HS-5 (cell line): Measurements from ENCODE around the gene OR52A5.
"Not testable (repeated sequence)": the region's sequence is repeated elsewhere in the genome, so short reads cannot be mapped to it uniquely, and the experiment has no call there.

Experiments
- DNase-seq: peaks from one replicate; pipeline ENCODE4 v3.0.0-alpha.2; 2012; ENCODE audit warnings: low read depth

OR52A5 gene

GRCh38 chr11:5137996-5138395 is at the start of gene OR52A5:
OR52A5 (minus strand) TSS chr11:5138356; CDS start chr11:5132642, 5,714 bp downstream.
- no peak for DNase-seq

- DNase-seq: no peak
Observed at GRCh38 chr11:5178046-5178837, 40.1 kb upstream of the OR52A5 start.

- DNase-seq: no peak
Observed at GRCh38 chr11:5174934-5175333, 36.8 kb upstream of the OR52A5 start.

- DNase-seq: no peak
Observed at GRCh38 chr11:5171856-5172255, 33.7 kb upstream of the OR52A5 start.

GRCh38 chr11:5165898-5166297 is 27.7 kb upstream of the OR52A5 start:
- DNase-seq: not testable (repeated sequence)

- not testable (repeated sequence) for DNase-seq
Observed at GRCh38 chr11:5164807-5165206, 26.7 kb upstream of the OR52A5 start.

GRCh38 chr11:5161045-5161444 is 22.9 kb upstream of the OR52A5 start:
- not testable (repeated sequence) for DNase-seq

GRCh38 chr11:5160217-5160616 is 22.1 kb upstream of the OR52A5 start:
- DNase-seq: not testable (repeated sequence)

GRCh38 chr11:5159806-5160205 is 21.6 kb upstream of the OR52A5 start:
- DNase-seq: no peak

- DNase-seq: no peak
Observed at GRCh38 chr11:5154657-5155056, 16.5 kb upstream of the OR52A5 start, which contains the start of gene OR52A1. OR52A1 (minus strand) TSS chr11:5154757; CDS start chr11:5152369, 2,388 bp downstream.

GRCh38 chr11:5153574-5154431 is 15.6 kb upstream of the OR52A5 start:
- no peak for DNase-seq

GRCh38 chr11:5151713-5152153 is 13.6 kb upstream of the OR52A5 start:
- DNase-seq: no peak

GRCh38 chr11:5144206-5144605 is 6.0 kb upstream of the OR52A5 start:
- DNase-seq: not testable (repeated sequence)

GRCh38 chr11:5137014-5137413 is 1.1 kb downstream of the OR52A5 start:
- DNase-seq: no peak

- no peak for DNase-seq
Observed at GRCh38 chr11:5136261-5136660, 1.9 kb downstream of the OR52A5 start.

GRCh38 chr11:5131584-5132335 is 6.4 kb downstream of the OR52A5 start:
- no peak for DNase-seq

GRCh38 chr11:5129457-5129877 is 8.7 kb downstream of the OR52A5 start:
- peak; percentile 13 for DNase-seq

GRCh38 chr11:5124891-5125620 is 13.1 kb downstream of the OR52A5 start:
- no peak for DNase-seq

- DNase-seq: peak; percentile 63
Observed at GRCh38 chr11:5123802-5124521, 14.2 kb downstream of the OR52A5 start.

- DNase-seq: no peak
Observed at GRCh38 chr11:5118893-5119292, 19.3 kb downstream of the OR52A5 start.

- DNase-seq: no peak
Observed at GRCh38 chr11:5117588-5117987, 20.6 kb downstream of the OR52A5 start.
